Embryonic facial prominence (tissue), 1 donor: Measurements from ENCODE around the gene PDPK1.
"Not testable (repeated sequence)": the region's sequence is repeated elsewhere in the genome, so short reads cannot be mapped to it uniquely, and the experiment has no call there.

Experiments used
- DNase-seq: peaks from one replicate; pipeline ENCODE4 v3.0.0-alpha.2; 2016; ENCODE audit errors: extremely low spot score

PDPK1 gene

GRCh38 chr16:2611877-2612276 lies 74.1 kb downstream of the PDPK1 start:
- DNase-seq, result not testable (repeated sequence)

GRCh38 chr16:2613251-2613650 lies 75.4 kb downstream of the PDPK1 start:
- not testable (repeated sequence) for DNase-seq

GRCh38 chr16:2614761-2615191 lies 77.0 kb downstream of the PDPK1 start:
- no peak for DNase-seq

GRCh38 chr16:2618964-2619363 lies 81.1 kb downstream of the PDPK1 start:
- DNase-seq, result not testable (repeated sequence)

GRCh38 chr16:2619628-2620027 lies 81.8 kb downstream of the PDPK1 start:
- DNase-seq, result not testable (repeated sequence)

GRCh38 chr16:2620870-2621269 lies 83.0 kb downstream of the PDPK1 start:
- DNase-seq, result not testable (repeated sequence)

GRCh38 chr16:2621395-2621794 lies 83.6 kb downstream of the PDPK1 start:
- not testable (repeated sequence) for DNase-seq

- DNase-seq, result not testable (repeated sequence)
These were observed 89.3 kb downstream of the PDPK1 start for GRCh38 chr16:2627075-2627474.

GRCh38 chr16:2631203-2631602 lies 93.4 kb downstream of the PDPK1 start:
- DNase-seq, result not testable (repeated sequence)

GRCh38 chr16:2632291-2632690 lies 94.5 kb downstream of the PDPK1 start:
- DNase-seq, result not testable (repeated sequence)

GRCh38 chr16:2639071-2639721 lies 101.4 kb downstream of the PDPK1 start:
- not testable (repeated sequence) for DNase-seq

- DNase-seq, result not testable (repeated sequence)
These were observed 101.9 kb downstream of the PDPK1 start for GRCh38 chr16:2639722-2640072.

- DNase-seq, result not testable (repeated sequence)
These were observed 104.7 kb downstream of the PDPK1 start for GRCh38 chr16:2642561-2642960.

- DNase-seq, result not testable (repeated sequence)
These were observed 107.1 kb downstream of the PDPK1 start for GRCh38 chr16:2644754-2645453.

GRCh38 chr16:2651268-2651871 lies 113.5 kb downstream of the PDPK1 start:
- not testable (repeated sequence) for DNase-seq
